HG02970 (cell line): Measurements from ENCODE around the gene TTLL5.
"Not testable (repeated sequence)": the region's sequence is repeated elsewhere in the genome, so short reads cannot be mapped to it uniquely, and the experiment has no call there.

Experiments
- ATAC-seq: cut with Tn5 transposase; IDR thresholded peaks from one replicate; pipeline ENCODE4 v1.9.1; 2021; ENCODE audit warnings: mild to moderate bottlenecking, moderate library complexity, moderate number of reproducible peaks; ENCODE audit not compliant: unreplicated experiment, low FRiP score

The TTLL5 gene

GRCh38 chr14:75829316-75829715 lies 168.3 kb downstream of the TTLL5 start:
- ATAC-seq, result no peak

- no peak for ATAC-seq
Observed at GRCh38 chr14:75831455-75831854, 170.4 kb downstream of the TTLL5 start.

- no peak for ATAC-seq
Observed at GRCh38 chr14:75831952-75832351, 170.9 kb downstream of the TTLL5 start.

- ATAC-seq, result no peak
Observed at GRCh38 chr14:75832621-75833297, 171.7 kb downstream of the TTLL5 start.

- ATAC-seq, result no peak
Observed at GRCh38 chr14:75833326-75834020, 172.4 kb downstream of the TTLL5 start.

GRCh38 chr14:75835156-75835725 lies 174.2 kb downstream of the TTLL5 start:
- ATAC-seq, result no peak

- ATAC-seq, result no peak
Observed at GRCh38 chr14:75835737-75836136, 174.7 kb downstream of the TTLL5 start.

- ATAC-seq, result no peak
Observed at GRCh38 chr14:75837151-75837787, 176.2 kb downstream of the TTLL5 start.

GRCh38 chr14:75840911-75841310 lies 179.9 kb downstream of the TTLL5 start:
- no peak for ATAC-seq

- ATAC-seq, result no peak
Observed at GRCh38 chr14:75842551-75842950, 181.5 kb downstream of the TTLL5 start.

- no peak for ATAC-seq
Observed at GRCh38 chr14:75844486-75844885, 183.4 kb downstream of the TTLL5 start.

- no peak for ATAC-seq
Observed at GRCh38 chr14:75845136-75845804, 184.2 kb downstream of the TTLL5 start.

- ATAC-seq, result not testable (repeated sequence)
Observed at GRCh38 chr14:75846694-75847093, 185.6 kb downstream of the TTLL5 start.

GRCh38 chr14:75847584-75847983 lies 186.5 kb downstream of the TTLL5 start:
- ATAC-seq, result no peak

GRCh38 chr14:75848167-75848913 lies 187.3 kb downstream of the TTLL5 start:
- no peak for ATAC-seq

- ATAC-seq, result no peak
Observed at GRCh38 chr14:75849300-75849895, 188.4 kb downstream of the TTLL5 start.

GRCh38 chr14:75851574-75851866 lies 190.5 kb downstream of the TTLL5 start:
- no peak for ATAC-seq

- ATAC-seq, result no peak
Observed at GRCh38 chr14:75854111-75854799, 193.2 kb downstream of the TTLL5 start.

- no peak for ATAC-seq
Observed at GRCh38 chr14:75857199-75857598, 196.2 kb downstream of the TTLL5 start.
